CD4-positive, alpha-beta T cell treated with Interleukin-17A for 1 hour (primary cell): ENCODE data around the gene NUP188.

Experiments used
- DNase-seq: peaks from one replicate; pipeline ENCODE4 v3.0.0-alpha.2; 2020

NUP188 gene

DNA sequence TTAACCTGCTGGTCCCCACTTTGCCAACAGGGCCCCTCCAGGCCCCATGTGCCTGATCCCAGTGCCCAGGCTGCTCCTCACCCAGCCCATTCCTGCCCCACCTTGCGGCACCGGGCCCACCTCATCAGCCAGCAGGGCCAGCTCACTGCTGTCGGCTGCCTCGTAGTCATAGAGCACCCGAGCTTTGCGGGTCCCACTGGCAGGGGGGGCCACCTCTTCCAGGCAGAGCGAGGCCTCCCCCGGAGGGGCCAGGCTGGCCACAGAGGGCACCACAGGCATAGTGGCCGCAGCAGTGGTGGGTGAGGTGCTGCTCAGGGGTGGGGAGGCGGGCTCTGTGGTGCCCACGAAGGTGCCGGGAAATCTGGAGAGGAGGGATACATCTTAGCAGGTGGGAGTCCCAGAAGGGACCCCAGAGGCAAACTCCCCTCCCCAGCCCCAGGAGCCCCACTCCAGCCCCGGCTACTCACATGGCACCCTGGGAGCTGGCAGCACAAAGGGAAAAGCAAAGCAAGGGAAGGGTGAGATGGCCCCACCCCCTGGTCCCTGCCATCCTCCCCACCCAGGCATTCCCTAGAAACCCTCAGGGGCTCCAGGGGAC is 61.6 kb downstream of the NUP188 start:
- no peak for DNase-seq

DNA sequence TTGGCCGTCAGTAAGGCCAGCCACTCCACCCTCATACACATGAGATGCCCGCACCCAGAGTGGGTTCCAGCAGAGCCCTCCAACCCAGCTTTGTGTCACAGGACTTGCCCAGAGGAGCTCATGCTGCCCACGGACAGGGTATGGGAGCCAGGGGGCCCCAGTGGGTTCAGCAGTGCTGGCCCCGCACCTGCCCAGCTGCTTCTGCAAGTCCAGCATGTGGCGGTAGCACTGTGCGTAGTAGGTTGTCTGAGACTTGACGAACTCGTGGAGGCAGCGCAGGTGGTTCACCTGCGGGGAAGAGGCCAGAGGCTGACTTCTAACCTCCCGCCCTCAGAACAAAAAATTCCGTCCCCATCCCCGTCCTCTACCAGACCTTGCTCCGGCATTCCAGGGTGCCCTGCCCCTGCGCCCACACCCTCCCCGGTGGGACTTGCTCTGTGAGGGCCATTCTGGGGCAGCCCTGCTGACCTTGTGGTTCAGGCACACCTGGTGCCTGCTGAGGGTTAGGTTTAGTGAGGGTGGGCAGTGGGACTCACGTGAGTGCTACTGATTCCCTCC is 62.2 kb downstream of the NUP188 start:
- no peak for DNase-seq

DNA sequence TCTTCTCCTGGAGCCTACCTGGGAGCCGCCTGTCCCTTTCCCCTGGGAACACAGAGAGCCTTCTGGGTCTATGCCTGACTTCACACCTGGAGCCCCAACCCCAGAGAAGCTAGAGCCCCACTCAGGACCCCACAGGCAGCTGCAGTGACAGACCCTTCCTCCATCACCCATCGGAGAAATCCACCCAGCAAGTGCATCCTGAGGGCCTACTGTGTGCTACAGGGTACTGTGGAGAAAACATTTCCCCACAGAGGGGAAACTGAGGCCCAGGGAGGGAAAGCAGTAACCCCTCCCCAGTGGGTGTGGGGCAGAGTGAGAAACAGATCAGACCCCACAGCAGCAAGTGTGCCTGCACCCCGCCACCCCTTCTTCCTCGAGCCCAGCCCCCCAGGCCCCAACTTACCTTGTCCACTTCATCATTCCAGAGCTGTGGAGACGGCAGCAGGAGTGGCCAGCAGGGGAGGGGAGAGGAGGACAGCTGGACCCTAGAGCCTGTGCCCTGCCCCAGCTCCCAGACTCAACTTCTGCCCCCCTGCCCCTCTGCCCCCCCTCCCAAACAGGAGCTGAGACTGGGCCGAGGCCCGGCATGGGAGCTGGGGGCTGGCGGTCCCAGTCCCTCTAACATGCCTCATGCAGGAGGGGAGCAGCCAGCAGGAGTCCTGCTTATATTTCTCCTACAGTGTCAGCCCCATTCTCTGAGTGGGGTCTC is 62.9 kb downstream of the NUP188 start:
- no peak for DNase-seq

DNA sequence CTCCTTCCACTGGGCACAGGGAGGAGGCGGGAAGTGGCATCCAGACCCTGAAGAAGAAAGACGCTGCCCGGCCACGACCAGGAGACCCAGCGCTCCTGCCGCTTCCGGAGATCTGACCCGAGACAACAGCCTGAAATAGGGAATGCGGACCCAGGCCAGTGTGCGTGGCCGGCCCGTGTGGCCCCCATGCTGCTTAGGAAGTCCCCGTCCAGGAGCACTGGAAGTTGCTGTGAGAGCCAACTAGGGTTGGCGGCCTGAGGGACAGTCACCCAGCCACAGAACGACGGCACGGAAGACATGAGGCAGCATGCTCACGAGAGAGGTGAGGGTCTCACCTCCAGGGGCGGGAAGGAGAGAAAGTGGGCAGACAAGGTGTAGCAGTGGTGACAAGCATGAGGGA is 63.7 kb downstream of the NUP188 start:
- no peak for DNase-seq

DNA sequence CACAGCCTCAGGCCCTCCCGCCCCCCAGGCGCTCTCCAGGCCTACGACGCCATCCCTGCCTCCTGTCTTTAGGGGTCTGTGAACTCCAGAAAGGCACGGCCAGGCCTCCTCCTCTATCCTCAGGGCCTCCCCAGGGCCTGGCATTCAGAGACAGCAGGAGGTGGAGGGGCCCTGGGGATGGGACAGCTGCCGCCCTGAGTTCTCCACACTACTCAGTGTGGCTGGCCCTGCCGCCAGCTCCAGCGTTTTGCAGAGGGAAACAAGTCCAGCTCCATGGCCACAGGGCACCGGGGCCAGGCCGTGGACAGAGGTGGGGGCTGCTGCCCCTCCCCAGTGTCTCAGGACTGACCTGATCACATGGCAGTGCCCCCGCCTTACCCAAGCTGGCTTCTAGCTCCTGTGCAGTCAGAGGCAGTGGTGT is 64.3 kb downstream of the NUP188 start:
- no peak for DNase-seq

DNA sequence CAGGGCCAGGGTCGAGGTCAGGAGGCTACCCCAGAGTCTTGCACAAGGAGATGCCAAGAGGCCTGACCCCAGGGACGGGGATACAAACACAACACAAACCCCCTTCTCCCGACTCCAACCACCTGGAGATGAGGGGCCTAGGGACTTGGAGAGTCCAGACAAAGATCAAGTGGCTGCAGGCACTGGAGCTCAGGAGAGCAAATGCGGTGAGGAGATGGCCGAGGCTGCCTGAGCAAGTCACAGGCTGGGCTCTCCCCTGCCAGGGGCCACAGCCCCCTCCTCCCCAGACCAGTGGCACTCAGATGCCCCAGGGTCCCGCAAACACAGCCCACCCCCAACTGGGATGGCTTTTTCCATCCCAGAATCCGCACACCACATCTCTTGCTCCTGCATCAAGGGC is 64.8 kb downstream of the NUP188 start:
- DNase-seq: no peak

DNA sequence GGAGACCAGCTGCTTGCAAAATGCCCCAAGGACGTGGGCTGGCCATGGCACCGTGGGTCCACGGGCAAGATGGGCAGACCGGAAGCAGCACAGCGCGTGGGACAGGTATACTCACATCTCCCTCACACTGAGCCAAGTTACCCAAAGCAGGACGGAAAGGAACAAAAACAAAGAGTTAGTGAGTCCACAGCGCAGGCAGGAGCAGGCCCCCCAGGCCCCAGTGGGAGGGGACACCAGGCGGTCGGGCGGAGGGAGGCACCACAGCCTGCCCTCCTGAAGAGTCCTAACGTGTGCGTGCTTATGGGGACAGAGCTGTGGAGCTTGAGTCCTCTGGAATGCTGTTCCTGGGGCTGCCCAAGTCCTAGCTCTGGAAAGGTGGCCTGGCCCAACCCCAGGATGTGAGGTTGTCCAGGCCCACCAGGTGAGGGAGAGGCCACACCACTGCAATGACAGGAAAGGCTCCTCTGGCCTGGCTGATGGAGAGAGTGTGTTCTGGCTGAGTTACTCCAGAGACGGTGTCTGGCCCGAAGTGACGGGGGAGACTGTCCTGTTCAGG is 65.5 kb downstream of the NUP188 start:
- no peak for DNase-seq

DNA sequence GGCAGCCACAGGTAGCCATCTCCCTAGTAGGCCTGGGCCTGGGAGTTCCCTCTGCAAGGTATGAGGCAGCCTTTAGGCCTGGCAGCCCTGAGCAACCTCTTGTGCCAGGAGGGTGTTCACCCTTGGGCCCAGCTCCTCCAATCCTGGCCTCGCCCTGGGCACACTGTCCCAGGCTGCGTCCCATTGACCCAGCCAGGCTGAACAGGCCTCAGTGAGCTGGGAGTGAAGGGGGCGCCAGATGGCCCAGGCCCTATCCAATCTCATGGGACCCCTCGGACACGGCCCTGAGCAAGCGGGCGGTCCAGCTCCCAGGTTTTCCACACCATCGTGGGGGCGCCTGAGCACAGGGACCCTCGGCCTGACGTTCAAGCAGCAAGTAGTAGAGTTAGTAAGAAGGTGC is 66.2 kb downstream of the NUP188 start:
- no peak for DNase-seq

DNA sequence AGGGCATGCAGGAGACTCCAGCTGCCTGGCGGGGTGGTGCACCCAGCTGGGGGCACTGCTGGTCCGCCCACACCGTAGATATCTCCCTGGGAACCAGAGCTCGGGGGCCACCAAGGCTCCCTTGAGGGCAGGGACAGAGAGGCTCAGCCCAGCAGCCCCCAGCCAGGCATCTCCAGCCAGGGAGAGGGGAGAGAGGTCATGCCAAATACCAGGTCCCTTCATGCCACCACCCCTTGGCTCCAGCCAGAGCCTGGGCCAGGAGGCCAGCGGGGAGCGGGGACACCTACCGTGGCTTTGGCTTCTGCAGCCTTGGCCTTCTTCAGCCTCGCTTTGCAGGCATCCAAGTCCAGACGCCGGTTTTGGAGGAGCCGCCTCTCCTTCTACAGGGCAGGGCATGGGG is 66.6 kb downstream of the NUP188 start:
- no peak for DNase-seq

DNA sequence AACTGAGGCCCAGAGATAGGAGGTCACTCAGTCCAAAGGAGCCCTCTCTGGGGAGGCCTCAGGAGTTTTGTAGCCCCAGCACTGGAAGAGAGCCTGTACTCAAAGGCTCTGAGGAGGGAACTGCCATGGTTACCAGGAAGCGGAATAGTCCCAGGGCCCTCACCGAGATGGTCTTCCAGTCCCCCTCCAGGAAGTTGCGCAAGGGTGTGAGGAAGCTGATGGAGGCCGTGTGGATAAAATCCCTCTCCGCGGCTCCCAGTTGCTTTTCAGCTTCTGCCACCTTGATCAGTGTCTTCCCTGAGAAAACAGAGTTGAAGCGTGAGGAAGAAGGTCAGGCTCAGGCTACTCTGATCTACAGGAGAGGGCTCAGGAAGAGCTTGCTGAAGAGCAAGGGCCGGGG is 67.1 kb downstream of the NUP188 start:
- DNase-seq: no peak

DNA sequence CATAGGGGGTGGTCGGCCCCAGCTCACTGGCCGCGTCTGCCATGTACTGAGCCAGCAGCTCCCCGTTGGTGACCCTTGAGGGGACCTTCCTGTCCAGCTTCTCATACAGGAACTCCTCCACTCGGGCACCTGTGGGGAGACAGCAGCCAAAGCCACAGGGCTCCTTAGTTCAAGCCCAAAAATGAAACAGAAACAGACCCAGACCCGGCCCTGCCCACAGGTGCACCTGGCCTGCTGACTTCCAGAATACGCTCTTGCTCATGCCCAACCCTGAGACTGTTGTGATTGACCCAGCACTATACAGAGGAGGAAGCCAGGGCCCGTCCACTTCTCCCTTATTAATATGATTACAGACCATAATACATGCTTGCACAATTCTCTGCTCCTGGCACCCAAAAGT is 73.6 kb downstream of the NUP188 start:
- DNase-seq: no peak

DNA sequence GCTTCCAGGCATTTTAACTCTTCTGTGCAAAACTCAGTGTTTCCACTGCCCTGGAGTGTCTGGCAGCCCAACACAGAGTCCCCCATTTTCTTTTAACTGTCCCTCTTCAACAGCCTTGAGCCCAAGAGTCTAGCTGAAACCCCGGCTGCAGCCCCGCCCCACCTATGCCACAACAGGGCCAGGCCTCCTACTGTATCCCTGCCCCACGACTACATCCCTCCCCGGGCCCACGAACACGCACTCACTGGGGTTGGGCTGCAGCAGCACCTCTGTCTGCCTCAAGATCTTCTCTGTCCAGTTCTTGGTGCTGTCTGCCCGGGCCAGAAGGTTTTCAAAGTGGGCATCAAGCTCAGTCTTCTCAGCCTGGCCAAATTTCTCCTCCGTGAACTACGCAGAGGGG is 74.5 kb downstream of the NUP188 start:
- no peak for DNase-seq

DNA sequence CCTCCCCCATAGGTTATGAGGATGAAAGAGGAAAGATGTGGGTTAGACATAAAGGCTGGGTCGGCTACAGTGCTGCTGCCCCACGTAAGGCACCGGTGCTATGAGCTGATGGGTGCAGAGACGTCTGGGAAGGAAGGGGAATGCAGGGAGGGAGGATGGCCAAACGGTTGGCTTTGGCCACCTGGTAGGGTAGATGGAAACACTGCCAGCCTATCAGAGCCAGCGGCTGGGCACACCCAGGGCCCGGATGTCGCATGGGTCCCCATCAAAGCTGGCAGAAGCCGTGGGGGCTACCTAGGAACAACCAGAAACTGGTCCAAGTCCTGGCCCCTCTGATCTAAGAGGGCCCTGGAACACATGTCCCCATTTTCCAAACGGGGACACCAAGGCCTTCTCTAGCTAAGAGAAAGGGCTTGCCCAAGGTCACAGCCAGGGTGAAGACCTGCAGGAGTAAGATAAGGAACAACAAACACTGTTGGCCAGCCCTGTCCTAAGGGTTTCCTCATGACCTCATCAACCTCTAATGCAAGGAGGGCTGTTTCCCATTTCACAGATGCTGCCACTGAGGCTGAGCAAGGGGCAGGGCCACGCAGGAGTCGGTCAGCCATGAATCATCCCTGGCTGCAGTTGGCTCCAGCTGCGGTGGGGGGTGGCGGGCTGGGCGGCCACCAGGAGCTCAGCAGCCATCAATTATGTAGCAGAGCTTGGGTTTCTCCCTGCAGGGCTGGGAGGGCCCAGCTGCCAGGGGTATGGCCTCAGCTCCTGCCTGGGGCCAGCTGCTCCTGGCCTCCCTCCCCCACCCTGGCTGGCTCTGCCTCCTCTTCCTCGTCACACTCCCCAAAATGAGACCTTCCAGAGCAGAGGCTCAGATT is 75.8 kb downstream of the NUP188 start:
- DNase-seq: no peak

DNA sequence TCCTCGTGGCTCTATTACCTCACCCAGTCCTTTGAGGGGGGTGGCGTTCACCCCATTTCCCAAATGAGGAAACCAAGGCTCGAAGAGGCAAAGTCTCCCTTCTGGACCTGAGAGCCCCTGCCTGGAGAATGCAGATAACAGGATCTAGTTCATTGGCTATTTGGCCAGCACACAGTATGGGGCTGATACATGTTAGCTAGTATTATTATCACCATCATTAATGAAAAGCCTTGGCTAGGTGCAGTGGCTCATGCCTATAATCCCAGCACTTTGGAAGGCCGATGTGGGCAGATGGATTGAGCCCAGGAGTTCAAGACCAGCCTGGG is 76.4 kb downstream of the NUP188 start:
- no peak for DNase-seq

DNA sequence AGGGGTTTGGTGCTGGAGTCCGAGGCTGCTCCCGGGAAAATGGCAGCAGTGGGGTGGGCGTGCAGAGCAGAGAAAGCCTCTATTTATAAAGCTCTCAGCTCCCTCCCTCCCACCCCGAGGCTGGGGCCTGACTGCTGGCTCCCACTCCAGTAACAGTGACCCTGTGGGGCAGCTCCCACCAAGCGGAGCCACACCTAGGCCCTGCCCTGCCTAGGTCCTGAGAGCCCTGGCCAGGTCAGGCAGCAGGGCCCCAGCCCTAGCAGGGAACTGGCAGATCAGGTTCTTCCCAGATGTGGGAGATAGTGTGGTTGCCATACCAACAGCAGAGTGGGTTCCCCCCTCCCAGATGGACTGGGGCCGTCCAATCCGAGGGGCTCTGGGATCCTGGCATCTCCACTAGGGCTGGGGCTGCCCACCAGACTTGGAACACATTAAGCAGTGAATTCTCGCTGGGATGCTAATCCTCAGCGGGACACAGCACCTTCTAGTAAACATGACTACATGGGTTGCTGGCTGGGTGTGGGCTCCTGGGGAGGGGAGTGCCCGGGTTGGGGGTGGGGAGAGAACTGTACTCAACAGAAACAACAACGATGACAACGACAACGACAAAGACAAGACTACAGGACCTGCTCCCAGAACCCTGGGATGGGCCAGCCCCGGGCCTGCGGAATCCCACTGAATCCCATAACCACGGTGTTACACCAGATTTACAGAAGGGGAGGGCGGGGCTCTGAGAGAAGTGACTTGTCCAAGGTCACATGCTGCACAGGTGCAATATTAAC is 79.1 kb downstream of the NUP188 start:
- DNase-seq: no peak

DNA sequence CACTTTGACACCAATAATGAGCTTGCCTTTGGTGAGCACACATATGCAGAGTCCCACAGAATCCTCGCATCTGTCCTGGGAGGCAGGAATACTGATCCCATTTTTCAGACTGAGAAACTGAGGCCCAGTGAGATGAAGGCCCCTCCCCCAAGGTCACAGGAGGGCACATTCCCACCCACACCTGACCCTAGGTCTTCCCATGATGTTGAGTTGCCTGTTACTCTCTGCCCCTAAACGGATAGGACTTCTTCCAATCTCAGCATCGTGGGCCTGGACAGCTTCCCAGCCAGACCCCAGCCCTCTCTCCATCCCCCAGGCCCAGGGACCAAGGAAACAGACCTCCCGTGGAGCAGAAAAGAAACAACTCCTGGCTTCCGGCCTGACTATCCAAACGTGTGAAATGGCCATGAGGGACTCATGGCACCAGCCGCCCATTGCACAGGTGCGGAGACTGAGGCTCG is 79.8 kb downstream of the NUP188 start:
- DNase-seq: no peak

DNA sequence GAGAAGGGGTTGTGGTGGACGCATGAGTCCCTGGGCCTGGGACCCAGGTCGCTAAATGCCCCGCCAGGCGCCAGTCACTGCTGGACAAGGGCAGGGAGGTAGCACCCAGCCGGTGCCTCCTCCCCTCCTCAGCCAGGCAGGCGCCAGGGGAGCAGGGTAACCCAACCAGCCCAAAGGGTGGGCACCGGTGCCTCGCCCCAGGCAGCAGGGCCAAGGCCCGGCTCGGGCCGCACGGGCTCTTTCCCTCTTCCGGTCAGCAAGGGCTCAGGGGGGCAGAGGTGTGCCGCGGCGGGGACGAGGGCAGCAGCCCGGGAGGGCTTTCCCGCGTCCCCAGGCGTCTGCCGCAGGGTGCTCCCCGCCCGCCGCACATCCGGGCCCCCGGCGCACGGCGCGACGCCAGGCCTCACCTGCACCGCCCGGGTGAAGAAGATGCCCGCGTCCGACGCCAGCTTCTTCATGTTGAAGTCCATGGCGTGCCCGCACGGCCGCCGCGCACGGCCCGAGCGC is 80.2 kb downstream of the NUP188 start:
- no peak for DNase-seq

DNA sequence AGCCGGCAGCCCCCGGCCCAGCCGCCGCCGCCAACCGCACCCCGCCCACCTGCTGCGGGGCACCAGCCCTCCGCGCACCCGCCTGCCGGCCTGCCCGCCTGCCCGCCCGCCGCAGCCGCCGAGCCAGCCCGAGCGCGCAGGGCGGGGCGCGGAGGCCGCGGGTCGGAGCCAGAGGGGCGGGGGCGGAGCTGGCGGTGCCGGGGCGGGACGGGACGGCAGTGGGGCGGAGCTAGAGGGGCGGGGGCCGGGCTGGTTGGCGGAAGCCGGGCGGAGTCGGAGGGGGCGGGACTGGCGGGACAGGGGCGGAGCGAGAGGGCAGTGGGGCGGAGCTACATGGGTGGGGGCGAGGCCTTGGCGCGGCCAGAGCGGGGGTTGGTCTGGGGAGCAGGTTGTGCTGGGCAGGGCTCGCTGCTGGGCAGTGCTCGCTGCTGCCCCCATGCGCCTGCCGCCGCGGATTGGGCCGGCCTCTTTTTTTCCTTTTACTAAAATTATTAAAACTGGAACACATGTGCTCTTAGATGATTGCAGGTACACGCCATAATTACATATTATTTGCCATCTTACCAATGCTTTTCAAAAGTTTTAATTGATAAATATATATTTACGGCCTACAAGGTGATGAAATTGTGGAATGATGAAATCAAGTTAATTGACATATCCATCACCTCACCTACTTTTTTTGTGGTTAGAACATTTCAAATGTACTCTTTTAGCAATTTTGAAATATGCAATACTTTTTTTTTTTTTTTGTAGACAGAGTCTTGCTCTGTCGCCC is 80.9 kb downstream of the NUP188 start, which contains the start of gene SH3GLB2:
Gene SH3GLB2, minus strand, starts transcription at position 140 of the 775 bp plus-strand sequence. CDS start 177 bp downstream, outside the sequence.
- DNase-seq: peak; percentile 95

DNA sequence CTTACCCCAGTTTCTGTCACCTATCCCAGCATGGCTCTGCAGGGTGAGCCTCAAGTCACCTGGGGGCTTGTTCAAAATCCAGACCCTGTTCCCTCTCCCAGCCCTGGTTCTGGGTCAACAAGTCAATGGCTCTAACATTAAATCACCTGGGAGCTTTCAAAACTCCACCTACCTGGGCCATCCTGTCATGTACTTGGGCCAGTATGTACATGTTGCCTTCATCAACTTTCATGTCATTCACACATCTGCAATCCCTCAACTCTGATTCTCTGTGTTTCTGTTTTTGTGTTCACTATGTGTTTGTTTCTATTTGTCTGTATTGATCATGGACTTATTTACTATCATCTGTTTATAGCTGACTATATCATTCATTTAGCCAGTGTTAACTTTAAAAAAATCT is 82.7 kb downstream of the NUP188 start:
- DNase-seq: no peak

DNA sequence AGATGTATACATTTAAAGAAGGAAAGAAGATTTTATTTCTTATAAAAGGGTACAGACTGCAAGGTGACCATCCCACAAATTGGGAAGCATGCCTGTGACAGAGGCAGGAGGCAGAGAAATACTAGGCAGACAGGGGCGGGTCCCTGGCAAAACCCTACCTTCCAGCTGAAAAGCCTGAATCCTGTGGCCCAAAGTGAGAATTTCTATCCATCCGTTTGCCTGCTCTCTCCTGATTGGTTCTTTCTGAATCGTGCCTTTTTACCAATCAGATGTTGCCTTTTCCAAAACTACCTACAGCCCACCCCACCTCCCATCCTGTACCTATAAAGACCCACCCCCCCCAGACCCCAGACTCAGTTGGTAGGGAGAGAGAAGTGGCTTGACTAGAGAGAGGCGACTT is 84.0 kb downstream of the NUP188 start:
- no peak for DNase-seq

DNA sequence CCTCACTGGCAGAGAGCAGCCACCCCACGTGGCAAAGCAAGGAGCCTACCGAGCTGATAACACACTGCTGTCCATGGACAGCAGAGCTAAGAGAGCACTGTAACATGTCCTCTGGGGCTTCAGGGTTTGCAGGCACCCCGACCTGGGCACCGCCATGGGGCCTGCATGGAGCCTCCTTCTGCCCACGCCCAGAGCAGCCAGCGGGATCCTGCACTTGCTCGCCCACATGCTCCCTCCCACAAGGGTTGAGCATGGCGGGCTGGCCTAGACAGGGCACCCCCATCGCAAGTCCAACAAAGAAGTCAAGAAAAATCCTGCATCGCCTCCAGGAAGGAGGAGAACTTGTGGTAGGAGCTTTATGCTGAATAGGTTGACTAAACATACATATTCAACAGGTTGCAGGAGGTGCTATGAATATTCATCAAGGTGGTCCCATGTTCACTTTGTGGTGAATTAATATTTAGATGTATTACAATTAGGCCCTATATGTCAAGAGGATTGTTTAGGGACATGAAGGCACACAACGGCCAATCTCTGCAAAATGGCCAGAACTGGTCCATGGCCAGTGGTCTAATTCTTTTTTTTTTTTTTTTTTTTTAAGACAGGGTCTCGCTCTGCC is 85.2 kb downstream of the NUP188 start:
- no peak for DNase-seq
